ENCODE results near the gene RHBDD2. TPM values are rescaled to one million over a fixed set of nuclear protein-coding genes. Genes with fewer than 3 reads are reported as not detected.

The RHBDD2 gene
- total and polyA plus RNA-seq, 4 donors: 25.1 to 102 (median 82.0) TPM

- Histone ChIP-seq H3K27me3 (ENCODE audit: control insufficient read depth in 3 of 3, insufficient read depth in 3 of 3, low read length in 2 of 3) (no peaks in the 10 kb centered on the region), H3K9me3 (ENCODE audit: control insufficient read depth in 4 of 4, insufficient read depth in 3 of 4, low read length in 3 of 4) (no peaks in the 10 kb centered on the region), H3K9ac (ENCODE audit: insufficient read depth in 1 of 2, low read length in 2 of 2) (no peak overlapping the region), H3K27ac (ENCODE audit: low read depth in 1 of 2, low read length in 1 of 2) (peak overlapping the region in 1 of 2 donors; percentile 64), H3K4me1 (ENCODE audit: control insufficient read depth in 5 of 5, insufficient read depth in 5 of 5, low read length in 5 of 5) (peaks cover 0 to 14% (median 2%) of the 10 kb centered on the region in 5 donors), H3K36me3 (ENCODE audit: control insufficient read depth in 4 of 4, insufficient read depth in 4 of 4, low read length in 4 of 4) (peaks cover 0 to 2% (median 0%) of the 10 kb centered on the region in 4 donors), H3K4me3 (no peak overlapping the region)
- DNase-seq: no peak
- 90 to 93% methylated on average over 19 of the region's 19 CpGs for WGBS, 2 donors
- TF ChIP-seq, protein P1, sequence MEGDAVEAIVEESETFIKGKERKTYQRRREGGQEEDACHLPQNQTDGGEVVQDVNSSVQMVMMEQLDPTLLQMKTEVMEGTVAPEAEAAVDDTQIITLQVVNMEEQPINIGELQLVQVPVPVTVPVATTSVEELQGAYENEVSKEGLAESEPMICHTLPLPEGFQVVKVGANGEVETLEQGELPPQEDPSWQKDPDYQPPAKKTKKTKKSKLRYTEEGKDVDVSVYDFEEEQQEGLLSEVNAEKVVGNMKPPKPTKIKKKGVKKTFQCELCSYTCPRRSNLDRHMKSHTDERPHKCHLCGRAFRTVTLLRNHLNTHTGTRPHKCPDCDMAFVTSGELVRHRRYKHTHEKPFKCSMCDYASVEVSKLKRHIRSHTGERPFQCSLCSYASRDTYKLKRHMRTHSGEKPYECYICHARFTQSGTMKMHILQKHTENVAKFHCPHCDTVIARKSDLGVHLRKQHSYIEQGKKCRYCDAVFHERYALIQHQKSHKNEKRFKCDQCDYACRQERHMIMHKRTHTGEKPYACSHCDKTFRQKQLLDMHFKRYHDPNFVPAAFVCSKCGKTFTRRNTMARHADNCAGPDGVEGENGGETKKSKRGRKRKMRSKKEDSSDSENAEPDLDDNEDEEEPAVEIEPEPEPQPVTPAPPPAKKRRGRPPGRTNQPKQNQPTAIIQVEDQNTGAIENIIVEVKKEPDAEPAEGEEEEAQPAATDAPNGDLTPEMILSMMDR (IDR thresholded peaks at IDR 0.05; ENCODE audit: control extremely low read depth, extremely low read depth): no peak
- ATAC-seq (ENCODE audit: insufficient read depth, low FRiP score): no peak
Observed at GRCh38 chr7:75920431-75921161, 41.8 kb downstream of the RHBDD2 start.

GRCh38 chr7:75921479-75921878, 42.6 kb downstream of the RHBDD2 start:
- H3K27ac ChIP-seq (ENCODE audit: low read depth in 1 of 2, low read length in 1 of 2): no peak overlapping the region
- H3K36me3 ChIP-seq (ENCODE audit: control insufficient read depth in 4 of 4, insufficient read depth in 4 of 4, low read length in 4 of 4): peaks cover 0 to 2% (median 0%) of the 10 kb centered on the region in 4 donors
- H3K4me3 ChIP-seq: no peak overlapping the region
- no peaks in the 10 kb centered on the region for H3K27me3 ChIP-seq (ENCODE audit: control insufficient read depth in 3 of 3, insufficient read depth in 3 of 3, low read length in 2 of 3)
- DNase-seq: peak; percentile 55 to 81 (median 71)
- peaks cover 0 to 14% (median 2%) of the 10 kb centered on the region in 5 donors for H3K4me1 ChIP-seq (ENCODE audit: control insufficient read depth in 5 of 5, insufficient read depth in 5 of 5, low read length in 5 of 5)
- WGBS, 2 donors: 76 to 78% methylated on average over 14 of the region's 14 CpGs
- H3K9me3 ChIP-seq (ENCODE audit: control insufficient read depth in 4 of 4, insufficient read depth in 3 of 4, low read length in 3 of 4): no peaks in the 10 kb centered on the region
- TF ChIP-seq, protein P1 (IDR thresholded peaks at IDR 0.05; ENCODE audit: control extremely low read depth, extremely low read depth): no peak
- no peak for ATAC-seq (ENCODE audit: insufficient read depth, low FRiP score)
- no peak overlapping the region for H3K9ac ChIP-seq (ENCODE audit: insufficient read depth in 1 of 2, low read length in 2 of 2)

GRCh38 chr7:75922966-75923603, 44.3 kb downstream of the RHBDD2 start:
- TF ChIP-seq, protein P1 (IDR thresholded peaks at IDR 0.05; ENCODE audit: control extremely low read depth, extremely low read depth): no peak
- 84 to 90% methylated on average over 9 of the region's 9 CpGs for WGBS, 2 donors

More at GRCh38 chr7:75922966-75923603, 44.3 kb downstream of the RHBDD2 start:
- no peak overlapping the region for H3K27ac ChIP-seq (ENCODE audit: low read depth in 1 of 2, low read length in 1 of 2)
- no peak overlapping the region for H3K4me3 ChIP-seq
- H3K9me3 ChIP-seq (ENCODE audit: control insufficient read depth in 4 of 4, insufficient read depth in 3 of 4, low read length in 3 of 4): no peaks in the 10 kb centered on the region
- ATAC-seq (ENCODE audit: insufficient read depth, low FRiP score) (no peak), DNase-seq (no peak)
- H3K9ac ChIP-seq (ENCODE audit: insufficient read depth in 1 of 2, low read length in 2 of 2): no peak overlapping the region
- H3K27me3 ChIP-seq (ENCODE audit: control insufficient read depth in 3 of 3, insufficient read depth in 3 of 3, low read length in 2 of 3): no peaks in the 10 kb centered on the region
- peaks cover 0 to 2% (median 0%) of the 10 kb centered on the region in 4 donors for H3K36me3 ChIP-seq (ENCODE audit: control insufficient read depth in 4 of 4, insufficient read depth in 4 of 4, low read length in 4 of 4)
- peaks cover 0 to 14% (median 0%) of the 10 kb centered on the region in 5 donors for H3K4me1 ChIP-seq (ENCODE audit: control insufficient read depth in 5 of 5, insufficient read depth in 5 of 5, low read length in 5 of 5)
